WTC11 (cell line): ENCODE results near the gene RAC2. TPM values are rescaled to one million over a fixed set of nuclear protein-coding genes. Genes with fewer than 3 reads are reported as not detected.

Source experiments
- ATAC-seq: fragments of 200-7000 bp; cut with Tn5 transposase; 2 replicates; pipeline ENCODE4 v1.10.0; 2021; ENCODE audit warnings: mild to moderate bottlenecking, moderate library complexity
- CTCF ChIA-PET: fragments of 300-600 bp; sonication (Branson Sonifier 250); formaldehyde crosslinking; loops from one replicate; lab custom pipeline; 2021; ENCODE audit warnings: antibody characterized with exemption; lab: Charles Lee
- POLR2A ChIA-PET: fragments of 350-600 bp; sonication (Branson Sonifier 250); formaldehyde crosslinking; loops from one replicate; lab custom pipeline; 2021; ENCODE audit warnings: antibody characterized with exemption; lab: Charles Lee
- DNase-seq: peaks from one replicate; pipeline ENCODE4 v3.0.0; 2021; ENCODE audit warnings: low spot score
- H3K27ac Mint-ChIP-seq: 2 replicates; pipeline ENCODE4 v1.8.0; 2021; ENCODE audit warnings: mixed read lengths
- H3K27me3 Mint-ChIP-seq: 2 replicates; pipeline ENCODE4 v1.8.0; 2021; ENCODE audit warnings: low read depth, mild to moderate bottlenecking, moderate library complexity, mixed read lengths
- H3K36me3 Mint-ChIP-seq: 2 replicates; pipeline ENCODE4 v1.8.0; 2021; ENCODE audit warnings: mixed read lengths
- H3K4me1 Mint-ChIP-seq: 2 replicates; pipeline ENCODE4 v1.8.0; 2022; ENCODE audit warnings: mixed read lengths
- H3K4me3 Mint-ChIP-seq: 2 replicates; pipeline ENCODE4 v1.8.0; 2021; ENCODE audit warnings: mild to moderate bottlenecking, moderate library complexity, mixed read lengths
- H3K9me3 Mint-ChIP-seq: 2 replicates; pipeline ENCODE4 v1.8.0; 2021; ENCODE audit warnings: mixed read lengths
- CREB1 ChIP-seq: sonication (generic); formaldehyde crosslinking; IDR thresholded peaks from 2 replicates; pipeline ENCODE4 v1.8.0; 2023; ENCODE audit warnings: mild to moderate bottlenecking, missing genetic modification reagents
- ESRRA ChIP-seq: sonication (generic); formaldehyde crosslinking; IDR thresholded peaks from 2 replicates; pipeline ENCODE4 v1.8.1; 2022; ENCODE audit warnings: mild to moderate bottlenecking, missing genetic modification reagents, borderline replicate concordance
- JUN ChIP-seq: sonication (generic); formaldehyde crosslinking; IDR thresholded peaks from 2 replicates; pipeline ENCODE4 v1.8.0; 2023; ENCODE audit warnings: mild to moderate bottlenecking, missing genetic modification reagents
- MXD4 ChIP-seq: fragments of 250-450 bp; sonication (Bioruptor Pico); IDR thresholded peaks from 2 replicates; pipeline ENCODE4 v1.8.0; 2021; ENCODE audit warnings: mild to moderate bottlenecking, moderate library complexity, borderline replicate concordance
- SOX15 ChIP-seq: fragments of 250-450 bp; sonication (Bioruptor Pico); IDR thresholded peaks from 2 replicates; pipeline ENCODE4 v1.9.0; 2021; ENCODE audit warnings: mild to moderate bottlenecking
- SP1 ChIP-seq: sonication (generic); formaldehyde crosslinking; conservative IDR thresholded peaks from 2 replicates; pipeline ENCODE4 v1.8.1; 2022; ENCODE audit warnings: missing genetic modification reagents
- USF2 ChIP-seq: sonication (generic); formaldehyde crosslinking; IDR thresholded peaks from 2 replicates; pipeline ENCODE4 v1.8.1; 2023; ENCODE audit warnings: mild to moderate bottlenecking, missing genetic modification reagents, moderate library complexity
- ZBTB43 ChIP-seq: sonication (generic); formaldehyde crosslinking; IDR thresholded peaks from 2 replicates; pipeline ENCODE4 v1.8.1; 2023; ENCODE audit warnings: mild to moderate bottlenecking, missing genetic modification reagents
- ZNF219 ChIP-seq: sonication (generic); formaldehyde crosslinking; IDR thresholded peaks from 2 replicates; pipeline ENCODE4 v1.8.0; 2023; ENCODE audit warnings: missing genetic modification reagents, mild to moderate bottlenecking, borderline replicate concordance
- ZNF423 ChIP-seq: fragments of 250-450 bp; sonication (Bioruptor Pico); IDR thresholded peaks from 2 replicates; pipeline ENCODE4 v2.1.2; 2022; ENCODE audit warnings: mild to moderate bottlenecking, moderate library complexity
- total RNA-seq: library from RNA; stranded (reverse); gene quantifications from 3 replicates; pipeline ENCODE4 v1.2.3, GENCODE V29; 2021
- TF ChIP-seq, protein P1 (sequence below): sonication (generic); formaldehyde crosslinking; IDR thresholded peaks from 2 replicates; pipeline ENCODE4 v1.8.0; 2023; ENCODE audit warnings: missing genetic modification reagents, mild to moderate bottlenecking, borderline replicate concordance
- TF ChIP-seq, protein P2 (sequence below): sonication (generic); formaldehyde crosslinking; IDR thresholded peaks from 2 replicates; pipeline ENCODE4 v1.8.1; 2023; ENCODE audit warnings: mild to moderate bottlenecking, moderate library complexity, missing genetic modification reagents
- TF ChIP-seq, protein P3 (sequence below): fragments of 250-450 bp; sonication (Bioruptor Pico); IDR thresholded peaks from 2 replicates; pipeline ENCODE4 v2.1.2; 2022; ENCODE audit warnings: mild to moderate bottlenecking, moderate library complexity
- TF ChIP-seq, protein P4 (sequence below): sonication (generic); formaldehyde crosslinking; IDR thresholded peaks from 2 replicates; pipeline ENCODE4 v1.8.1; 2023; ENCODE audit warnings: mild to moderate bottlenecking, missing genetic modification reagents, moderate library complexity
- TF ChIP-seq, protein P5 (sequence below): sonication (generic); formaldehyde crosslinking; IDR thresholded peaks from 2 replicates; pipeline ENCODE4 v1.8.0; 2022; ENCODE audit warnings: missing genetic modification reagents

Gene RAC2
- total RNA-seq, 1 experiment from 2014 or later: 3.6 TPM

DNA sequence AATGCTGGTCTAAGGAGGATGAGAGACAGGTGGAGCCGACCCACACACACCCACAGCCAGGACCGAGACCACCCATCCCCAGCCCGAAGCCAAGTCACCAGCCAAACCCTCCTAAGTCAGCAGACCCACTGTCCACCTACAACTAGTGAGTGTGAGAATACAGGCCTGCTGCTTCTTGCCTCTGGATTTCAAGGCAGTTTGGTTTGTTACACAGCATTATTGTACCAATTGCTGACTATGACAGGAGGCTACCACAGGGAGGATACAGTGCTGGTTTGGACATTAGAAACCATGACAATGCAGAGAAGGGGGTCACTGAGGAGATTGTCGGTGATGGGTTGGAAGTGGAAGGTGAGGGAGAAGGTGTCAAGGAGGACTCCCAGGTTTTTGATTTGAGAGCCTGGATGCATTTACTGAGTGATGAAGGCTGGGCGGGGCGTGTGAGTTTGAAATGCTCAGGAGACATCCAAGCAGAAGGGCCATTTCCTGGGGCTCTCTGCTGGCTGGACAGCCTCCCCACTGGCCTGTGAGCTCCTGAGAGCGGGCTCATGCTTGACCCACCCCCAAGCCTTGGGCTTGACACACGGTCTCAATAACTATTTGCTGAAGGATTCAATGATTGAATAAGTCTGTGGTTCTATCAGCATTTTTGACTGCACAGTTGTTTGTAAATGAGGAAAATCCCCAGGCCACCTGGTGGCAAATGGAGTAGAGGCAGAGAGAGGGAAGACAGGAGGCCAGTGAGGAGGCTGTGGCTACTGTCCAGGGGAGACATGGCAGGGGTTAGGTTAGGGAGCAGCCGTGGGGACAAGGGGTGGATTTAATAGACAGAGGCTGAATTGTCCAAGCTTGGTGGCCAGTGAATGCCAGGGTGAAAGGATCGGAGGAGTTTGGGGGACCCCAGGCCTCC is 22.4 kb downstream of the RAC2 start (continued):
- no peak for TF ChIP-seq ZBTB43 (CRISPR knock-in tag)

- Mint-ChIP-seq H3K4me1 (peaks cover 5% of the 10 kb centered on the region), H3K27ac (no peak overlapping the region), H3K27me3 (peaks cover 17% of the 10 kb centered on the region), H3K36me3 (no peaks in the 10 kb centered on the region), H3K9me3 (peaks cover 12% of the 10 kb centered on the region), H3K4me3 (no peak overlapping the region)
- DNase-seq (no peak), ATAC-seq (no peak)
- POLR2A ChIA-PET: no interaction called here
- CTCF ChIA-PET: no interaction called here
- TF ChIP-seq USF2 (CRISPR knock-in tag) (no peak), ZNF423 (CRISPR knock-in tag) (peak; percentile 24; the same call in 1 of the 2 replicates)
- TF ChIP-seq, all 79 proteins: peak for 1
These were observed 23.5 kb downstream of the RAC2 start for GRCh38 chr22:37220543-37220981.

DNA sequence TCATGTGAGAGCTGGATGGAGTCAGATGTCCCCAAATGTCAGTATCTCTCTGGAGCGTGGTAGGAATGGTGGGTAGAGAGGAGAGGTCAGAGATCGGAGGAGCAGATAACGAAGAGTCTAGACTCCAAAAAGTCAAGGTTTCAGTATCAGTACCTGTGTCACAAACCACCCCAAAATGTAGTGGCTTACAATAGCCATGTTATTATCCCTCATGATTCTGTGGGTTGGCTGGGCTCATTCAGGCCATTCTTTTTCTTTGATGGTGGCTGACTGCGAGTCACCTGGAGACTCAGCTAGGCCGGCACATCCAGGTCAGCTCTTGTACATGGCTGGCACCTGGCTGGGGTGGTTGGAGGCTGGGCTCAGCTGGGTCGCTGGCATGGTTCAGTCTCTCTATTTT is 24.5 kb downstream of the RAC2 start:
- Mint-ChIP-seq H3K27ac (no peak overlapping the region), H3K4me1 (peaks cover 5% of the 10 kb centered on the region), H3K36me3 (no peaks in the 10 kb centered on the region), H3K4me3 (no peak overlapping the region), H3K27me3 (peaks cover 17% of the 10 kb centered on the region), H3K9me3 (peaks cover 12% of the 10 kb centered on the region)
- ChIA-PET POLR2A (no interaction called here), CTCF (interaction anchor here (1.5 to 1.8 kb wide), 2 partner anchors 20 to 92 kb away, joined by 3 to 6 read pairs; no protein-coding TSS in a partner anchor)
- no peak for ATAC-seq
- DNase-seq: no peak
- TF ChIP-seq ESRRA (no peak), CREB1 (CRISPR knock-in tag) (no peak), SP1 (no peak), MXD4 (CRISPR knock-in tag) (no peak), ZNF219 (no peak), JUN (no peak), SOX15 (CRISPR knock-in tag) (no peak)
- TF ChIP-seq, protein P1, sequence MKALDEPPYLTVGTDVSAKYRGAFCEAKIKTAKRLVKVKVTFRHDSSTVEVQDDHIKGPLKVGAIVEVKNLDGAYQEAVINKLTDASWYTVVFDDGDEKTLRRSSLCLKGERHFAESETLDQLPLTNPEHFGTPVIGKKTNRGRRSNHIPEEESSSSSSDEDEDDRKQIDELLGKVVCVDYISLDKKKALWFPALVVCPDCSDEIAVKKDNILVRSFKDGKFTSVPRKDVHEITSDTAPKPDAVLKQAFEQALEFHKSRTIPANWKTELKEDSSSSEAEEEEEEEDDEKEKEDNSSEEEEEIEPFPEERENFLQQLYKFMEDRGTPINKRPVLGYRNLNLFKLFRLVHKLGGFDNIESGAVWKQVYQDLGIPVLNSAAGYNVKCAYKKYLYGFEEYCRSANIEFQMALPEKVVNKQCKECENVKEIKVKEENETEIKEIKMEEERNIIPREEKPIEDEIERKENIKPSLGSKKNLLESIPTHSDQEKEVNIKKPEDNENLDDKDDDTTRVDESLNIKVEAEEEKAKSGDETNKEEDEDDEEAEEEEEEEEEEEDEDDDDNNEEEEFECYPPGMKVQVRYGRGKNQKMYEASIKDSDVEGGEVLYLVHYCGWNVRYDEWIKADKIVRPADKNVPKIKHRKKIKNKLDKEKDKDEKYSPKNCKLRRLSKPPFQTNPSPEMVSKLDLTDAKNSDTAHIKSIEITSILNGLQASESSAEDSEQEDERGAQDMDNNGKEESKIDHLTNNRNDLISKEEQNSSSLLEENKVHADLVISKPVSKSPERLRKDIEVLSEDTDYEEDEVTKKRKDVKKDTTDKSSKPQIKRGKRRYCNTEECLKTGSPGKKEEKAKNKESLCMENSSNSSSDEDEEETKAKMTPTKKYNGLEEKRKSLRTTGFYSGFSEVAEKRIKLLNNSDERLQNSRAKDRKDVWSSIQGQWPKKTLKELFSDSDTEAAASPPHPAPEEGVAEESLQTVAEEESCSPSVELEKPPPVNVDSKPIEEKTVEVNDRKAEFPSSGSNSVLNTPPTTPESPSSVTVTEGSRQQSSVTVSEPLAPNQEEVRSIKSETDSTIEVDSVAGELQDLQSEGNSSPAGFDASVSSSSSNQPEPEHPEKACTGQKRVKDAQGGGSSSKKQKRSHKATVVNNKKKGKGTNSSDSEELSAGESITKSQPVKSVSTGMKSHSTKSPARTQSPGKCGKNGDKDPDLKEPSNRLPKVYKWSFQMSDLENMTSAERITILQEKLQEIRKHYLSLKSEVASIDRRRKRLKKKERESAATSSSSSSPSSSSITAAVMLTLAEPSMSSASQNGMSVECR (CRISPR knock-in tag): no peak
- TF ChIP-seq, protein P2, sequence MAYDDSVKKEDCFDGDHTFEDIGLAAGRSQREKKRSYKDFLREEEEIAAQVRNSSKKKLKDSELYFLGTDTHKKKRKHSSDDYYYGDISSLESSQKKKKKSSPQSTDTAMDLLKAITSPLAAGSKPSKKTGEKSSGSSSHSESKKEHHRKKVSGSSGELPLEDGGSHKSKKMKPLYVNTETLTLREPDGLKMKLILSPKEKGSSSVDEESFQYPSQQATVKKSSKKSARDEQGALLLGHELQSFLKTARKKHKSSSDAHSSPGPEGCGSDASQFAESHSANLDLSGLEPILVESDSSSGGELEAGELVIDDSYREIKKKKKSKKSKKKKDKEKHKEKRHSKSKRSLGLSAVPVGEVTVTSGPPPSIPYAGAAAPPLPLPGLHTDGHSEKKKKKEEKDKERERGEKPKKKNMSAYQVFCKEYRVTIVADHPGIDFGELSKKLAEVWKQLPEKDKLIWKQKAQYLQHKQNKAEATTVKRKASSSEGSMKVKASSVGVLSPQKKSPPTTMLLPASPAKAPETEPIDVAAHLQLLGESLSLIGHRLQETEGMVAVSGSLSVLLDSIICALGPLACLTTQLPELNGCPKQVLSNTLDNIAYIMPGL (CRISPR knock-in tag): no peak
- TF ChIP-seq, protein P3, sequence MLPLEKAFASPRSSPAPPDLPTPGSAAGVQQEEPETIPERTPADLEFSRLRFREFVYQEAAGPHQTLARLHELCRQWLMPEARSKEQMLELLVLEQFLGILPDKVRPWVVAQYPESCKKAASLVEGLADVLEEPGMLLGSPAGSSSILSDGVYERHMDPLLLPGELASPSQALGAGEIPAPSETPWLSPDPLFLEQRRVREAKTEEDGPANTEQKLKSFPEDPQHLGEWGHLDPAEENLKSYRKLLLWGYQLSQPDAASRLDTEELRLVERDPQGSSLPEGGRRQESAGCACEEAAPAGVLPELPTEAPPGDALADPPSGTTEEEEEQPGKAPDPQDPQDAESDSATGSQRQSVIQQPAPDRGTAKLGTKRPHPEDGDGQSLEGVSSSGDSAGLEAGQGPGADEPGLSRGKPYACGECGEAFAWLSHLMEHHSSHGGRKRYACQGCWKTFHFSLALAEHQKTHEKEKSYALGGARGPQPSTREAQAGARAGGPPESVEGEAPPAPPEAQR (CRISPR knock-in tag): no peak
- TF ChIP-seq, protein P4, sequence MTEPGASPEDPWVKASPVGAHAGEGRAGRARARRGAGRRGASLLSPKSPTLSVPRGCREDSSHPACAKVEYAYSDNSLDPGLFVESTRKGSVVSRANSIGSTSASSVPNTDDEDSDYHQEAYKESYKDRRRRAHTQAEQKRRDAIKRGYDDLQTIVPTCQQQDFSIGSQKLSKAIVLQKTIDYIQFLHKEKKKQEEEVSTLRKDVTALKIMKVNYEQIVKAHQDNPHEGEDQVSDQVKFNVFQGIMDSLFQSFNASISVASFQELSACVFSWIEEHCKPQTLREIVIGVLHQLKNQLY (CRISPR knock-in tag): no peak
- TF ChIP-seq, protein P5, sequence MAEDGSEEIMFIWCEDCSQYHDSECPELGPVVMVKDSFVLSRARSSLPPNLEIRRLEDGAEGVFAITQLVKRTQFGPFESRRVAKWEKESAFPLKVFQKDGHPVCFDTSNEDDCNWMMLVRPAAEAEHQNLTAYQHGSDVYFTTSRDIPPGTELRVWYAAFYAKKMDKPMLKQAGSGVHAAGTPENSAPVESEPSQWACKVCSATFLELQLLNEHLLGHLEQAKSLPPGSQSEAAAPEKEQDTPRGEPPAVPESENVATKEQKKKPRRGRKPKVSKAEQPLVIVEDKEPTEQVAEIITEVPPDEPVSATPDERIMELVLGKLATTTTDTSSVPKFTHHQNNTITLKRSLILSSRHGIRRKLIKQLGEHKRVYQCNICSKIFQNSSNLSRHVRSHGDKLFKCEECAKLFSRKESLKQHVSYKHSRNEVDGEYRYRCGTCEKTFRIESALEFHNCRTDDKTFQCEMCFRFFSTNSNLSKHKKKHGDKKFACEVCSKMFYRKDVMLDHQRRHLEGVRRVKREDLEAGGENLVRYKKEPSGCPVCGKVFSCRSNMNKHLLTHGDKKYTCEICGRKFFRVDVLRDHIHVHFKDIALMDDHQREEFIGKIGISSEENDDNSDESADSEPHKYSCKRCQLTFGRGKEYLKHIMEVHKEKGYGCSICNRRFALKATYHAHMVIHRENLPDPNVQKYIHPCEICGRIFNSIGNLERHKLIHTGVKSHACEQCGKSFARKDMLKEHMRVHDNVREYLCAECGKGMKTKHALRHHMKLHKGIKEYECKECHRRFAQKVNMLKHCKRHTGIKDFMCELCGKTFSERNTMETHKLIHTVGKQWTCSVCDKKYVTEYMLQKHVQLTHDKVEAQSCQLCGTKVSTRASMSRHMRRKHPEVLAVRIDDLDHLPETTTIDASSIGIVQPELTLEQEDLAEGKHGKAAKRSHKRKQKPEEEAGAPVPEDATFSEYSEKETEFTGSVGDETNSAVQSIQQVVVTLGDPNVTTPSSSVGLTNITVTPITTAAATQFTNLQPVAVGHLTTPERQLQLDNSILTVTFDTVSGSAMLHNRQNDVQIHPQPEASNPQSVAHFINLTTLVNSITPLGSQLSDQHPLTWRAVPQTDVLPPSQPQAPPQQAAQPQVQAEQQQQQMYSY (CRISPR knock-in tag): no peak
